ENCODE measurements around the gene ZDHHC9. TPM values are rescaled to one million over a fixed set of nuclear protein-coding genes. Genes with fewer than 3 reads are reported as not detected.

ZDHHC9 gene
- total and polyA plus RNA-seq, 11 donors, result 3.5 to 39.0 (median 13.2) TPM

- intact Hi-C loops (cut with DNase I), result loop anchor here in 1 of 10 donors (10.0 kb wide), 1 partner anchor 45 kb away; no protein-coding TSS in a partner anchor
- peaks cover 0 to 31% (median 0%) of the 10 kb centered on the region in 12 donors for H3K4me1 ChIP-seq
- no peak overlapping the region for H3K4me3 ChIP-seq
- no peak for TF ChIP-seq POLR2A (IDR thresholded peaks at IDR 0.05)
- TF ChIP-seq, protein P1, sequence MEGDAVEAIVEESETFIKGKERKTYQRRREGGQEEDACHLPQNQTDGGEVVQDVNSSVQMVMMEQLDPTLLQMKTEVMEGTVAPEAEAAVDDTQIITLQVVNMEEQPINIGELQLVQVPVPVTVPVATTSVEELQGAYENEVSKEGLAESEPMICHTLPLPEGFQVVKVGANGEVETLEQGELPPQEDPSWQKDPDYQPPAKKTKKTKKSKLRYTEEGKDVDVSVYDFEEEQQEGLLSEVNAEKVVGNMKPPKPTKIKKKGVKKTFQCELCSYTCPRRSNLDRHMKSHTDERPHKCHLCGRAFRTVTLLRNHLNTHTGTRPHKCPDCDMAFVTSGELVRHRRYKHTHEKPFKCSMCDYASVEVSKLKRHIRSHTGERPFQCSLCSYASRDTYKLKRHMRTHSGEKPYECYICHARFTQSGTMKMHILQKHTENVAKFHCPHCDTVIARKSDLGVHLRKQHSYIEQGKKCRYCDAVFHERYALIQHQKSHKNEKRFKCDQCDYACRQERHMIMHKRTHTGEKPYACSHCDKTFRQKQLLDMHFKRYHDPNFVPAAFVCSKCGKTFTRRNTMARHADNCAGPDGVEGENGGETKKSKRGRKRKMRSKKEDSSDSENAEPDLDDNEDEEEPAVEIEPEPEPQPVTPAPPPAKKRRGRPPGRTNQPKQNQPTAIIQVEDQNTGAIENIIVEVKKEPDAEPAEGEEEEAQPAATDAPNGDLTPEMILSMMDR (IDR thresholded peaks at IDR 0.05), result no peak
- ATAC-seq (no peak), DNase-seq (no peak)
- WGBS, 4 donors, result 60 to 67% (median 64%) methylated on average over 8 to 9 of the region's 9 CpGs
- peak overlapping the region in 1 of 12 donors; percentile 46 for H3K27ac ChIP-seq
- no peaks in the 10 kb centered on the region for H3K9me3 ChIP-seq
- H3K27me3 ChIP-seq, result no peaks in the 10 kb centered on the region
- H3K36me3 ChIP-seq, result no peaks in the 10 kb centered on the region
Observed at GRCh38 chrX:129769467-129770154, 74.1 kb downstream of the ZDHHC9 start.

DNA sequence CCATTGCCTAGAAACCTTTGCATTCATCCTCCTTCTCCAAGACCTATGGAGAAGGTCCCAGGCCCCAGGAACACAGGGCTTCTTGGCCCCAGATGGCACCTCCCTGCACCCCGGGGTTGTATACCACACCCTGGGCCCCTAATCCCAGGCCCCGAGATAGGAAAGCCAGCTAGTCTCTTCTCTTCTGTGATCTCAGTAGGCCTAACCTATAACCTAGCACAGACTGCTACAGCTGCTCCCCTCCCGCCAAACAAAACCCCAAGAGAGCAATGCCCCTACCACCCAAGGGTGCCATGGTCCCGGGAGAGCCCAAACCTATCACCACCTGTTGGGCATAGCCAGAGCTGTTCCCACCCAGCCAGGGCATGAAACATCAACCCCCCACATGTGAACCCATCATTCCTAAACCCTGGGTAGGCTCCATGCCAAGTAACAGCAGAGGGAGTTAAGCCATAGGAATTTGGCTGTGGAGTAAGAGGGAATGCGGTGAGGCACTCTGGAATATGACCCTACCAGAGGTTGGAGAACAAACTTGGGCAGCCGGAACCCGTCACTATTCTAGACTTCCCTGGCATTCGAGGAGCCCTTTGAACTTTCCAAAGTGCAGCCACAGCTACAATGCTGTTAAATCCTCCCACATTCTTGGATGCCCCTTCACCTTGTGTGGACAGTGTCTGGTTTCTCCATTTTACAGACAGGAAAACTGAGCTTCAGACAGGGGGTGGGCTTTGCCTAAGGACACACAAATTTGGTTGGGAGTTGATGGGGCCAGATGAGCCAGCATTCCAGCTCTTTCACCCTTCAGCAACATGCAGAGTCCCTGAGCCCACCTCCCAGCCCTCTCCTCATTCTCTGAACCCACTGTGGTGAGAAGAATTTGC is 74.9 kb downstream of the ZDHHC9 start:
- Histone ChIP-seq H3K4me3 (no peak overlapping the region), H3K27ac (peak overlapping the region in 1 of 12 donors; percentile 46), H3K27me3 (no peaks in the 10 kb centered on the region), H3K9me3 (no peaks in the 10 kb centered on the region), H3K36me3 (no peaks in the 10 kb centered on the region), H3K4me1 (peaks cover 0 to 24% (median 0%) of the 10 kb centered on the region in 12 donors)
- WGBS, 4 donors, result 53 to 89% (median 85%) methylated on average over 6 to 8 of the region's 8 CpGs
- intact Hi-C loops (cut with DNase I), result loop anchor here in 1 of 10 donors (10.0 kb wide), 1 partner anchor 46 kb away; no protein-coding TSS in a partner anchor
- no peak for TF ChIP-seq POLR2A (IDR thresholded peaks at IDR 0.05)
- TF ChIP-seq, protein P1 (IDR thresholded peaks at IDR 0.05), result no peak
- no peak for DNase-seq
- no peak for ATAC-seq

GRCh38 chrX:129768186-129768585 is 75.5 kb downstream of the ZDHHC9 start:
- Histone ChIP-seq H3K27ac (no peak overlapping the region), H3K36me3 (no peaks in the 10 kb centered on the region), H3K4me3 (no peak overlapping the region), H3K4me1 (peaks cover 0 to 17% (median 0%) of the 10 kb centered on the region in 12 donors), H3K9me3 (no peaks in the 10 kb centered on the region), H3K27me3 (no peaks in the 10 kb centered on the region)
- intact Hi-C loops (cut with DNase I), result loop anchor here in 1 of 10 donors (10.0 kb wide), 1 partner anchor 47 kb away; no protein-coding TSS in a partner anchor
- 87 to 96% (median 90%) methylated on average over 7 to 8 of the region's 8 CpGs for WGBS, 4 donors
- ATAC-seq (no peak), DNase-seq (no peak)
- TF ChIP-seq, protein P1 (IDR thresholded peaks at IDR 0.05), result no peak
- TF ChIP-seq POLR2A (IDR thresholded peaks at IDR 0.05), result no peak

- ATAC-seq (no peak), DNase-seq (no peak)
- peaks cover 0 to 21% (median 0%) of the 10 kb centered on the region in 12 donors for H3K4me1 ChIP-seq
- H3K27me3 ChIP-seq, result no peaks in the 10 kb centered on the region
- intact Hi-C loops (cut with DNase I), result loop anchor here in 1 of 10 donors (10.0 kb wide), 1 partner anchor 51 kb away; no protein-coding TSS in a partner anchor
- no peak for TF ChIP-seq POLR2A (IDR thresholded peaks at IDR 0.05)
- TF ChIP-seq, protein P1 (IDR thresholded peaks at IDR 0.05), result no peak
- no peak overlapping the region for H3K4me3 ChIP-seq
- H3K9me3 ChIP-seq, result no peaks in the 10 kb centered on the region
- H3K36me3 ChIP-seq, result no peaks in the 10 kb centered on the region
- no peak overlapping the region for H3K27ac ChIP-seq
Observed at GRCh38 chrX:129763666-129764065, 80.0 kb downstream of the ZDHHC9 start.

Data from heart left ventricle (tissue), 16 donors.